Hepatocyte (in vitro differentiated cells): ENCODE results near the gene PGBD4. TPM values are rescaled to one million over a fixed set of nuclear protein-coding genes. Genes with fewer than 3 reads are reported as not detected.
A peak's percentile ranks its signal among the peaks of the same experiment; 100 is the strongest.

Experiments
- DNase-seq: peaks from one replicate; pipeline ENCODE4 v3.0.0-alpha.2; 2016; ENCODE audit warnings: low spot score
- H2AFZ ChIP-seq: fragments of 200-600 bp; sonication (generic); 2 replicates; pipeline ENCODE4 v1.6.0; 2016; ENCODE audit warnings: antibody characterized with exemption, mild to moderate bottlenecking
- H3K27ac ChIP-seq: fragments of 200-600 bp; sonication (generic); 2 replicates; pipeline ENCODE4 v1.5.1; 2016; ENCODE audit warnings: mild to moderate bottlenecking
- H3K27me3 ChIP-seq: fragments of 200-600 bp; sonication (generic); 2 replicates; pipeline ENCODE4 v1.6.1; 2016
- H3K36me3 ChIP-seq: fragments of 200-600 bp; sonication (generic); replicated peaks from 2 replicates; pipeline ENCODE4 v1.5.1; 2016; ENCODE audit warnings: low read depth; ENCODE audit not compliant: insufficient read depth
- H3K4me1 ChIP-seq: fragments of 200-600 bp; sonication (generic); 2 replicates; pipeline ENCODE4 v1.5.1; 2016; ENCODE audit warnings: mild to moderate bottlenecking, moderate library complexity; ENCODE audit not compliant: insufficient read depth
- H3K4me2 ChIP-seq: fragments of 200-600 bp; sonication (generic); 2 replicates; pipeline ENCODE4 v1.6.0; 2016
- H3K4me3 ChIP-seq: fragments of 200-600 bp; sonication (generic); 2 replicates; pipeline ENCODE4 v1.5.1; 2016; ENCODE audit warnings: mild to moderate bottlenecking
- H3K79me2 ChIP-seq: fragments of 200-600 bp; sonication (generic); 2 replicates; pipeline ENCODE4 v1.6.0; 2017; ENCODE audit warnings: mild to moderate bottlenecking
- H3K9me2 ChIP-seq: fragments of 200-600 bp; sonication (generic); replicated peaks from 2 replicates; pipeline ENCODE4 v1.6.0; 2017; ENCODE audit warnings: mild to moderate bottlenecking; ENCODE audit not compliant: insufficient read depth
- H3K9me3 ChIP-seq: fragments of 200-600 bp; sonication (generic); 2 replicates; pipeline ENCODE4 v1.5.1; 2016; ENCODE audit warnings: low read depth, mild to moderate bottlenecking
- H4K20me1 ChIP-seq: fragments of 200-600 bp; sonication (generic); 2 replicates; pipeline ENCODE4 v1.6.0; 2016; ENCODE audit warnings: mild to moderate bottlenecking; ENCODE audit not compliant: insufficient read depth, poor library complexity, severe bottlenecking
- CTCF ChIP-seq: fragments of 200-600 bp; sonication (generic); IDR thresholded peaks from 2 replicates; pipeline ENCODE4 v1.5.1; 2016; ENCODE audit warnings: antibody characterized with exemption, mild to moderate bottlenecking; ENCODE audit not compliant: poor library complexity
- EZH2 ChIP-seq: fragments of 200-600 bp; sonication (generic); IDR thresholded peaks from 2 replicates; pipeline ENCODE4 v1.6.1; 2016; ENCODE audit warnings: antibody characterized with exemption, mild to moderate bottlenecking, borderline replicate concordance
- EZH2phosphoT487 ChIP-seq: fragments of 200-600 bp; sonication (generic); IDR thresholded peaks from one replicate; pipeline ENCODE4 v1.6.1; 2018; ENCODE audit warnings: antibody characterized with exemption, mild to moderate bottlenecking, low read depth, moderate library complexity; ENCODE audit not compliant: unreplicated experiment, severe bottlenecking
- WGBS: methylation state at CpG from one replicate; pipeline ENCODE4 v1.1.6; 2016; ENCODE audit warnings: low lambda C conversion rate; ENCODE audit errors: missing lambda C conversion rate; 5-methylcytosine and 5-hydroxymethylcytosine counted together
- polyA plus RNA-seq: library from polyadenylated mRNA; unstranded; fragments of >200 nt; fragmentation: Nextera tagmentation; extraction: Ambion mirVana; gene quantifications from 2 replicates; pipeline ENCODE4 v1.2.1, GENCODE V29; 2016
- total RNA-seq: library from RNA; depleted of rRNA; stranded (reverse); fragments of >200 nt; gene quantifications from 2 replicates; pipeline ENCODE4 v1.2.3, GENCODE V29; 2014

Gene PGBD4
- total and polyA plus RNA-seq, 2 experiments from 2014 or later = 0.56 to 2.0 TPM

GRCh38 chr15:34078900-34079299, 23.0 kb upstream of the PGBD4 start:
- no peak overlapping the region for H3K4me2 ChIP-seq
- WGBS = 74% methylated on average over 3 of the region's 3 CpGs
- TF ChIP-seq CTCF (no peak), EZH2phosphoT487 (no peak), EZH2 (no peak)
- H3K4me3 ChIP-seq = no peak overlapping the region
- no peaks in the 10 kb centered on the region for H4K20me1 ChIP-seq
- no peaks in the 10 kb centered on the region for H3K9me2 ChIP-seq
- no peaks in the 10 kb centered on the region for H3K27me3 ChIP-seq
- no peaks in the 10 kb centered on the region for H3K9me3 ChIP-seq
- no peak overlapping the region for H3K27ac ChIP-seq
- no peaks in the 10 kb centered on the region for H3K36me3 ChIP-seq
- H3K79me2 ChIP-seq = no peaks in the 10 kb centered on the region
- no peaks in the 10 kb centered on the region for H3K4me1 ChIP-seq
- H2AFZ ChIP-seq = no peak overlapping the region
- no peak for DNase-seq

GRCh38 chr15:34079904-34080303, 22.0 kb upstream of the PGBD4 start:
- no peaks in the 10 kb centered on the region for H3K27me3 ChIP-seq
- H3K79me2 ChIP-seq = no peaks in the 10 kb centered on the region
- no peak overlapping the region for H2AFZ ChIP-seq
- no peak for TF ChIP-seq EZH2
- TF ChIP-seq EZH2phosphoT487 = no peak
- no peak for TF ChIP-seq CTCF
- H3K27ac ChIP-seq = peak overlapping the region; percentile 32
- DNase-seq = no peak
- no peaks in the 10 kb centered on the region for H4K20me1 ChIP-seq
- H3K4me2 ChIP-seq = peak overlapping the region; percentile 52
- H3K36me3 ChIP-seq = no peaks in the 10 kb centered on the region
- WGBS = 51% methylated on average over 4 of the region's 4 CpGs
- H3K9me3 ChIP-seq = no peaks in the 10 kb centered on the region
- H3K4me1 ChIP-seq = no peaks in the 10 kb centered on the region
- H3K9me2 ChIP-seq = no peaks in the 10 kb centered on the region
- no peak overlapping the region for H3K4me3 ChIP-seq

GRCh38 chr15:34084086-34084485, 17.8 kb upstream of the PGBD4 start:
- no peak overlapping the region for H3K4me3 ChIP-seq

More at GRCh38 chr15:34084086-34084485, 17.8 kb upstream of the PGBD4 start:
- H2AFZ ChIP-seq = no peak overlapping the region
- no peaks in the 10 kb centered on the region for H4K20me1 ChIP-seq
- H3K36me3 ChIP-seq = no peaks in the 10 kb centered on the region
- 93% methylated on average over 7 of the region's 7 CpGs for WGBS
- H3K4me2 ChIP-seq = no peak overlapping the region
- no peaks in the 10 kb centered on the region for H3K4me1 ChIP-seq
- no peaks in the 10 kb centered on the region for H3K9me3 ChIP-seq
- no peak overlapping the region for H3K27ac ChIP-seq
- H3K79me2 ChIP-seq = no peaks in the 10 kb centered on the region
- TF ChIP-seq EZH2 (no peak), CTCF (no peak), EZH2phosphoT487 (no peak)
- H3K9me2 ChIP-seq = no peaks in the 10 kb centered on the region
- DNase-seq = no peak
- no peaks in the 10 kb centered on the region for H3K27me3 ChIP-seq
